Fibroblast of lung (primary cell): Measurements from ENCODE around the gene CHST8. TPM values are rescaled to one million over a fixed set of nuclear protein-coding genes. Genes with fewer than 3 reads are reported as not detected.

Experiments used
- DNase-seq, 2 donors: peaks; one replicate each; pipeline versions ENCODE4 v3.0.0 to v3.0.0-alpha.2; 2010; ENCODE audit warnings: low read depth in 2 of 2
- H2AFZ ChIP-seq: 2 replicates; pipeline ENCODE4 v1.5.1; 2012; ENCODE audit warnings: low read length, control low read depth, inconsistent platforms
- H3K27ac ChIP-seq: 2 replicates; pipeline ENCODE4 v1.5.1; 2011; ENCODE audit warnings: low read length, control low read depth; ENCODE audit not compliant: insufficient read depth
- H3K27me3 ChIP-seq: 2 replicates; pipeline ENCODE4 v1.5.1; 2011; ENCODE audit warnings: mild to moderate bottlenecking, low read length; ENCODE audit not compliant: control insufficient read depth, insufficient read depth
- H3K36me3 ChIP-seq: 2 replicates; pipeline ENCODE4 v1.5.1; 2011; ENCODE audit warnings: low read length; ENCODE audit not compliant: control insufficient read depth, insufficient read depth
- H3K4me1 ChIP-seq: 2 replicates; pipeline ENCODE4 v1.5.1; 2011; ENCODE audit warnings: low read length; ENCODE audit not compliant: control insufficient read depth, insufficient read depth; ENCODE audit errors: extremely low read depth
- H3K4me2 ChIP-seq: 2 replicates; pipeline ENCODE4 v1.5.1; 2011; ENCODE audit warnings: low read length, control low read depth; ENCODE audit not compliant: insufficient read depth; ENCODE audit errors: extremely low read depth
- H3K4me3 ChIP-seq, 4 experiments: fragments of 200-600 bp in 1 of 4; sonication (generic) in 1 of 4; replicated peaks in 1 of 4; 2 replicates each; pipeline ENCODE4 v1.5.1; 2011 to 2016; ENCODE audit warnings: low read length in 4 of 4, low read depth in 3 of 4, mild to moderate bottlenecking in 3 of 4, control low read depth in 2 of 4, inconsistent platforms in 1 of 4, mixed read lengths in 1 of 4; ENCODE audit not compliant: insufficient read depth in 1 of 4; ENCODE audit errors: control extremely low read depth in 1 of 4
- H3K79me2 ChIP-seq: 2 replicates; pipeline ENCODE4 v1.5.1; 2012; ENCODE audit warnings: mild to moderate bottlenecking, low read length, inconsistent platforms; ENCODE audit not compliant: control insufficient read depth, insufficient read depth
- H3K9ac ChIP-seq: 2 replicates; pipeline ENCODE4 v1.5.1; 2011; ENCODE audit warnings: mild to moderate bottlenecking, low read length, control low read depth; ENCODE audit not compliant: insufficient read depth
- H3K9me3 ChIP-seq: 2 replicates; pipeline ENCODE4 v1.5.1; 2012; ENCODE audit warnings: low read depth, low read length; ENCODE audit not compliant: control insufficient read depth, insufficient read depth
- H4K20me1 ChIP-seq: 2 replicates; pipeline ENCODE4 v1.5.1; 2011; ENCODE audit warnings: low read length; ENCODE audit not compliant: control insufficient read depth, insufficient read depth; ENCODE audit errors: extremely low read depth
- EZH2 ChIP-seq: IDR thresholded peaks from 2 replicates; pipeline ENCODE4 v1.5.1; 2012; ENCODE audit warnings: low read length, control low read depth, mild to moderate bottlenecking; ENCODE audit errors: missing control alignments
- polyA plus RNA-seq, 2 donors: library from polyadenylated mRNA; depleted of rRNA in 1 of 2; stranded (reverse) in 1 of 2; unstranded in 1 of 2; fragments of >200 nt; gene quantifications; 2 replicates each; pipeline ENCODE4 v1.2.1, GENCODE V29; 2011 to 2012; ENCODE audit warnings: missing spikeins in 1 of 2
- total RNA-seq: library from RNA; depleted of rRNA; stranded (reverse); fragments of >200 nt; gene quantifications from 2 replicates; pipeline ENCODE4 v1.2.1, GENCODE V29; 2014
- TF ChIP-seq, protein P1 (sequence below), 2 donors: IDR thresholded peaks in 1 of 2; conservative IDR thresholded peaks in 1 of 2; 1 replicate in 1 of 2; 2 replicates in 1 of 2; pipeline ENCODE4 v1.5.1; 2011 to 2012; ENCODE audit warnings: low read length in 2 of 2, control low read depth in 1 of 2, inconsistent platforms in 1 of 2, low read depth in 1 of 2, mild to moderate bottlenecking in 1 of 2

CHST8 gene
- total and polyA plus RNA-seq, 2 donors (not counting 1 experiment from before 2014, with no cell fraction given), result not detected

DNA sequence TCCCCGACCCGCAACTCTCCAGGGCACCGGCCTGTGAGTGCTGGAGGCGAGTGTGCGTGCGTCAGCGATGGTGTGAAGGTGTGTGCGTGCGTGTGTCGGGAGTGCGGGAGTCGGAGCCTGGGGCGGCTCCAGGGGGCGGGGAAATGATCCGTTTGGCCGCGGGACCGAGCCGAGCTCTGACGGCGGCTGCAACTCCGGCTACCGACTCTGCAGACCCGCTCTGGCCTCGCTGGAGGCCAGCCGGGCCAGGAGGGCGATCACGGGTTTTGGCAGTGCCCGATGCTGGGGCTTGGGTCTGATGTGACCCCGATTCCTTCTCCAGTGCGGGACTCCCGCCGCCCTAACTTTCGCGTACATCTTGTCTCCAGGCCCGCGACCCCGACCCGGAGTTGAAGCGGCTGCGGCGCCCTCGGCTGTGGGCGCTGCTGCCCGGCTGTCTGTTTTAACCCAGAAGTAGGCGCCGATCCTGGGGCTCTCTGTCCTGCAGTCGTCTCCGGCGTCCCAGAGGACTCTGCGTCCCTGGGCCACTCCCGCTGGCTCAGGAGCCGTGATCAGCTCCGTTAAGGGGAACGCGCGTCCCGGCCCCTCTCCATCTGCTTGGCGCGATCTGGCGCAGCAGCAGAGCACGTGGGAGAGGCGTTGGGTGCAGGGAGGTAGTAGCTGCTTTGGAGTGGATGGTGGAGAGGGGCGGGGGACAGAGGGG lies 1.2 kb downstream of the CHST8 start:
- TF ChIP-seq EZH2, result peak; percentile 80
- TF ChIP-seq, protein P1, sequence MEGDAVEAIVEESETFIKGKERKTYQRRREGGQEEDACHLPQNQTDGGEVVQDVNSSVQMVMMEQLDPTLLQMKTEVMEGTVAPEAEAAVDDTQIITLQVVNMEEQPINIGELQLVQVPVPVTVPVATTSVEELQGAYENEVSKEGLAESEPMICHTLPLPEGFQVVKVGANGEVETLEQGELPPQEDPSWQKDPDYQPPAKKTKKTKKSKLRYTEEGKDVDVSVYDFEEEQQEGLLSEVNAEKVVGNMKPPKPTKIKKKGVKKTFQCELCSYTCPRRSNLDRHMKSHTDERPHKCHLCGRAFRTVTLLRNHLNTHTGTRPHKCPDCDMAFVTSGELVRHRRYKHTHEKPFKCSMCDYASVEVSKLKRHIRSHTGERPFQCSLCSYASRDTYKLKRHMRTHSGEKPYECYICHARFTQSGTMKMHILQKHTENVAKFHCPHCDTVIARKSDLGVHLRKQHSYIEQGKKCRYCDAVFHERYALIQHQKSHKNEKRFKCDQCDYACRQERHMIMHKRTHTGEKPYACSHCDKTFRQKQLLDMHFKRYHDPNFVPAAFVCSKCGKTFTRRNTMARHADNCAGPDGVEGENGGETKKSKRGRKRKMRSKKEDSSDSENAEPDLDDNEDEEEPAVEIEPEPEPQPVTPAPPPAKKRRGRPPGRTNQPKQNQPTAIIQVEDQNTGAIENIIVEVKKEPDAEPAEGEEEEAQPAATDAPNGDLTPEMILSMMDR (conservative IDR thresholded peaks at IDR 0.05 in 1 of 2, IDR thresholded peaks at IDR 0.05 in 1 of 2; ENCODE audit: low read depth in 1 of 2, low read length in 2 of 2), result no peak
- Histone ChIP-seq H3K4me1 (no peaks in the 10 kb centered on the region), H3K9me3 (no peaks in the 10 kb centered on the region), H3K9ac (no peak overlapping the region), H3K4me3 (no peak overlapping the region), H3K36me3 (no peaks in the 10 kb centered on the region), H4K20me1 (no peaks in the 10 kb centered on the region), H3K27ac (no peak overlapping the region), H3K79me2 (no peaks in the 10 kb centered on the region), H2AFZ (no peak overlapping the region), H3K4me2 (no peak overlapping the region), H3K27me3 (peaks cover 11% of the 10 kb centered on the region)
- no peak for DNase-seq

DNA sequence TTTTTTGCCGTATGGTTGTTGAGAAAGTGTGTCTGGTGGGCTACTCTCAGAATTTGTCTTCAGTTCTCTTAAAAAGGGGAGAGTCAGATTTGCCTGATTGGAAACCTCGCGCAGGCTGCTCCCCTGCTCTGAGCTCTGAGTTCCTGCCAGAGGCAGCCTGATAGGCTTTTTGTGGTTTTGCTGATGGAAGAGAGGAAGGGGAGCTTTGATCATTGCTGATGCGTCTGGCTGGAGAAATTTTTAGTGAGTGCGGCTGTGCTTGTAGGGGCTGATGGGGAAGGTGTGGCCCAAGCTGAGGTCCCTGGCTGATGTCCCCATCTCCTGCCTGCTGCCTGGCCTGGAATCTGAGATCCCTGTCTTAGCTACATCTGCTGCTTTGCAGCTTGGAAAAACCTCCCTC lies 2.8 kb downstream of the CHST8 start:
- TF ChIP-seq, protein P1 (conservative IDR thresholded peaks at IDR 0.05 in 1 of 2, IDR thresholded peaks at IDR 0.05 in 1 of 2; ENCODE audit: low read depth in 1 of 2, low read length in 2 of 2), result no peak
- TF ChIP-seq EZH2, result no peak
- H2AFZ ChIP-seq, result no peak overlapping the region
- H3K27me3 ChIP-seq, result peaks cover 11% of the 10 kb centered on the region

DNA sequence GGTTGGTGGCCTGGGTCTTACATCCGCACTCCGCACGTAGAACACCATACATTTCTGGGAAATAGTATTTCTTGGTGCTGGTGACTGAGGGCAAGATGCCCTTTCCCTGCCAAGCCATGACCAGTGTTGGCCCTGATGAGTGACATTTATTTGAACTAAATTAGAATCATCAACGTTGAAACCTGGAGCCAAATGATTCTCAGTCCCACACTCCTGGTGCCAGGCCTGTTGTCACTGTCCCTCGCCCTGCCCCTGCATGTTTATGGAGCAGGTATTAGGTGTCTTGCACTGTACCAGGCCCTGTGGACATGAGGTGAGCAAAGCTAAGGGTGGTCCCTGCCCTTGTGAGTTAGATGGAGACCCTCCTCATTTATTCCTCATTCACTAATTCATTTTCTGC lies 5.8 kb downstream of the CHST8 start:
- no peak overlapping the region for H2AFZ ChIP-seq
- H3K4me2 ChIP-seq, result no peak overlapping the region
- no peak overlapping the region for H3K27ac ChIP-seq
- no peaks in the 10 kb centered on the region for H3K36me3 ChIP-seq
- H3K27me3 ChIP-seq, result peaks cover 11% of the 10 kb centered on the region
- no peak for DNase-seq
- H3K4me3 ChIP-seq, result no peak overlapping the region
- TF ChIP-seq, protein P1 (conservative IDR thresholded peaks at IDR 0.05 in 1 of 2, IDR thresholded peaks at IDR 0.05 in 1 of 2; ENCODE audit: low read depth in 1 of 2, low read length in 2 of 2), result no peak
- TF ChIP-seq EZH2, result no peak
- no peaks in the 10 kb centered on the region for H4K20me1 ChIP-seq
- H3K9me3 ChIP-seq, result no peaks in the 10 kb centered on the region
- H3K4me1 ChIP-seq, result no peaks in the 10 kb centered on the region
- no peak overlapping the region for H3K9ac ChIP-seq
- no peaks in the 10 kb centered on the region for H3K79me2 ChIP-seq

More for the DNA sequence above, 2.8 kb downstream of the CHST8 start:
- H3K36me3 ChIP-seq, result no peaks in the 10 kb centered on the region
- H3K27ac ChIP-seq, result no peak overlapping the region
- no peaks in the 10 kb centered on the region for H4K20me1 ChIP-seq
- H3K79me2 ChIP-seq, result no peaks in the 10 kb centered on the region
- no peak overlapping the region for H3K9ac ChIP-seq
- no peaks in the 10 kb centered on the region for H3K4me1 ChIP-seq
- H3K9me3 ChIP-seq, result no peaks in the 10 kb centered on the region
- no peak overlapping the region for H3K4me3 ChIP-seq
- no peak for DNase-seq
- H3K4me2 ChIP-seq, result no peak overlapping the region
